Measurements from ENCODE around the gene SLC9C1. TPM values are rescaled to one million over a fixed set of nuclear protein-coding genes. Genes with fewer than 3 reads are reported as not detected.
A peak's percentile ranks its signal among the peaks of the same experiment; 100 is the strongest.

Gene SLC9C1
- total RNA-seq, 8 experiments from 2014 or later: 0.05 to 0.27 TPM; not detected in 6

DNA sequence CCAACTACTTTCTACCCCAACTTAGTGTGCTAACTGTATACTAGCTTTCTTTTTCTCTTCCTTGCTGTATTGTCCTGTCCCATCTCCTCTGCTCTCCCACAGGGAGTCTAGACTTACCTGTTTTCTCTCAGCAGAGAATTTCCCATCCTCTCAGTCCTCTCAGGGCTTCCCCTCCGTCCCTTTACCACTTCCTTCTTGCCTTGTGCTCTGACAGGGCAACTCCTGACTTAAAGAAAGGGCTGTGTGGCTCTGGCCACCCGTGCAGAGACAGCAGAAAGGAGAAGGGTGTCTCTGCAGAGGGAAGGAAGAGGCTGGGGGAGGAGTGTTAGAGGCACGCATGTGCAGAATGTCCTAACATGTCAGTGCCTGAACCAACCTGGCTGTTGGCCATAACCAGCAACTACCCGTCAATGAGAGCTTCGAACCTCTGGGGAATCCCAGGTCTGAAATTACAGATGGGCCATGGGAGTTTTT lies 161.0 kb downstream of the SLC9C1 start, which contains the start of gene GCSAM:
Gene GCSAM (minus strand): TSS at position 274 of the 474 bp plus-strand sequence. CDS start 128 bp downstream, at position 146.
- in situ Hi-C loops (cut with MboI; ENCODE audit: low pct_unique_long_range_greater_than_20kb in 2 of 9, low sequenced_read_pairs in 9 of 9, unreplicated experiment in 9 of 9): loop anchor here in 3 of 9 experiments (10.0 to 25.0 kb wide), 2 partner anchors 162 to 379 kb away; partner anchors contain the start of gene SLC9C1 (in 1 of the 3)
- no peak within 1 kb of the TSS for H3K4me3 ChIP-seq
- H3K27ac ChIP-seq: no peak within 1 kb of the TSS
- WGBS, 10 experiments: 20 to 100% (median 74%) methylated on average over 1 to 5 of the region's 5 CpGs; no CpG with 5 or more reads in 2 of the 10 experiments
- no peak for ATAC-seq (replicated peaks in 6 of 8)
- H3K4me1 ChIP-seq (replicated peaks in 1 of 2): peaks cover 0 to 16% of the 10 kb centered on the region in 2 donors

DNA sequence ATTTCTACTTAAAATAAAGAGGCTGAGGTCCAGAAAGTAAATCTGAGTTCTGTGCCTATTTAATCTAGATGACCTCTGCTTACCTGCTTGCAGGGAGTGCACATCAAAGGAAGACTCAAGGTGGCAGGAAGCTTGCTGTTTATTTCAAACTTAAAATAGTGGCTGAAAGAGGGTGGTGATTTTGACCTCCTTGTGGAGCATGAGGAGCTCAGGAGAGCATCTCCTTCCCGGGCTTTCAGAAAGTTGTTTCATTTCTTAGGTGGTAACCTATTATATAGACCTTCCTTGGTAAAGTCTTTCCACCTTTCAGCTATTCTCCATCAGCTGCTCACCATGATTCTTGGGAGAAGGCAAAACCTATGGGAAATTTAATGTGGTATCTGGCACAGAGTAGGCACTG lies 161.5 kb downstream of the SLC9C1 start:
- peaks cover 4 to 16% of the 10 kb centered on the region in 2 donors for H3K4me1 ChIP-seq (replicated peaks in 1 of 2)
- in situ Hi-C loops (cut with MboI; ENCODE audit: low pct_unique_long_range_greater_than_20kb in 2 of 9, low sequenced_read_pairs in 9 of 9, unreplicated experiment in 9 of 9): loop anchor here in 3 of 9 experiments (10.0 to 25.0 kb wide), 2 partner anchors 162 to 380 kb away; partner anchors contain the start of gene SLC9C1 (in 1 of the 3)
- no peak overlapping the region for H3K4me3 ChIP-seq
- 91 to 100% (median 100%) methylated on average over 1 of the region's 1 CpG; no CpG with 5 or more reads in 7 of the 10 experiments for WGBS, 10 experiments
- no peak overlapping the region for H3K27ac ChIP-seq
- no peak for ATAC-seq (replicated peaks in 6 of 8)

- no peak for ATAC-seq (replicated peaks in 6 of 8)
- in situ Hi-C loops (cut with MboI; ENCODE audit: low pct_unique_long_range_greater_than_20kb in 2 of 9, low sequenced_read_pairs in 9 of 9, unreplicated experiment in 9 of 9): loop anchor here in 3 of 9 experiments (10.0 to 25.0 kb wide), 2 partner anchors 163 to 380 kb away; partner anchors contain the start of gene SLC9C1 (in 1 of the 3)
- 33 to 100% (median 91%) methylated on average over 1 to 3 of the region's 3 CpGs; no CpG with 5 or more reads in 2 of the 10 experiments for WGBS, 10 experiments
Measured at GRCh38 chr3:112132088-112132487, 161.9 kb downstream of the SLC9C1 start.

DNA sequence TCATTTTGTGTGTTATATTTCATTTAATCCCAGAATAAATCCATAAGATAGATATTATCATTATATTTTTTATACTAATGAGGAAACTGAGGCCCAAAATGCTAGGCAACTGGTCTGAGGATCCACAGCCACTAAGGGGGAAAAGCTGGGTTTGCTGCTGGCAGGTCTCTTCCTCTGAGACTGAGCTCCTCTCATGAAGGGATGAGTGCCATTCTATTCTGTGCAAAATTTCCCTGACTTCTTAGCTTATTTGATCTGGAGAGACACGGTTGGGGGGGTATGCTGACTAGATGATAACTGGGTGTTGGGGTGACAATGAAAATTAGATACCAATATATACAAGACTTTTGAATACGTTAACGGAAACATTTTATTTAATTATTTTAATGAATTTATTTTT lies 162.9 kb downstream of the SLC9C1 start:
- Histone ChIP-seq H3K4me3 (no peak overlapping the region), H3K4me1 (replicated peaks in 1 of 2) (peaks cover 14 to 17% of the 10 kb centered on the region in 2 donors), H3K27ac (no peak overlapping the region)
- in situ Hi-C loops (cut with MboI; ENCODE audit: low pct_unique_long_range_greater_than_20kb in 2 of 9, low sequenced_read_pairs in 9 of 9, unreplicated experiment in 9 of 9): loop anchor here in 3 of 9 experiments (10.0 to 25.0 kb wide), 2 partner anchors 164 to 381 kb away; partner anchors contain the start of gene SLC9C1 (in 1 of the 3)
- 67 to 100% (median 89%) methylated on average over 1 to 3 of the region's 3 CpGs; no CpG with 5 or more reads in 2 of the 10 experiments for WGBS, 10 experiments
- no peak for ATAC-seq (replicated peaks in 6 of 8)

More at GRCh38 chr3:112132088-112132487, 161.9 kb downstream of the SLC9C1 start:
- no peak overlapping the region for H3K27ac ChIP-seq
- no peak overlapping the region for H3K4me3 ChIP-seq
- H3K4me1 ChIP-seq (replicated peaks in 1 of 2): peaks cover 7 to 15% of the 10 kb centered on the region in 2 donors

DNA sequence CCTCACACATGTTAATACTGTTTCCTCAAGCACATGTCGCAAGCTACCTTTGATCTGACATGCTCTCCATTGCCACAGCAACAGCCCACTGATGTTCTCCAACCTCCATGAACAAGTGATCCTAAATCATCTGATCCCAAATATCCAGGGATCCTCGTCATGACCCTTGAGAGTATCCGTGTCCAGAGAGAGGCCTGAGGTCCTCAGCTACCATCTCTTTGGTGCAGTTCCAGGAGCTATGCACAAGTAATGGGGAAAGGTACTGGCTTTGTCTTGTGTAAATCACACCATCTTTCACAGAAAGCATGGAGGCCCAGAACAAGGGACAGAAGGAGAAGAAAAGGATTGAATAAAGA lies 163.4 kb downstream of the SLC9C1 start:
- 45 to 100% (median 84%) methylated on average over 1 to 3 of the region's 3 CpGs; no CpG with 5 or more reads in 2 of the 10 experiments for WGBS, 10 experiments
- in situ Hi-C loops (cut with MboI; ENCODE audit: low pct_unique_long_range_greater_than_20kb in 2 of 9, low sequenced_read_pairs in 9 of 9, unreplicated experiment in 9 of 9): loop anchor here in 3 of 9 experiments (10.0 to 25.0 kb wide), 2 partner anchors 164 to 382 kb away; partner anchors contain the start of gene SLC9C1 (in 1 of the 3)
- Histone ChIP-seq H3K4me3 (no peak overlapping the region), H3K4me1 (replicated peaks in 1 of 2) (peaks cover 18 to 22% of the 10 kb centered on the region in 2 donors), H3K27ac (no peak overlapping the region)
- no peak for ATAC-seq (replicated peaks in 6 of 8)

DNA sequence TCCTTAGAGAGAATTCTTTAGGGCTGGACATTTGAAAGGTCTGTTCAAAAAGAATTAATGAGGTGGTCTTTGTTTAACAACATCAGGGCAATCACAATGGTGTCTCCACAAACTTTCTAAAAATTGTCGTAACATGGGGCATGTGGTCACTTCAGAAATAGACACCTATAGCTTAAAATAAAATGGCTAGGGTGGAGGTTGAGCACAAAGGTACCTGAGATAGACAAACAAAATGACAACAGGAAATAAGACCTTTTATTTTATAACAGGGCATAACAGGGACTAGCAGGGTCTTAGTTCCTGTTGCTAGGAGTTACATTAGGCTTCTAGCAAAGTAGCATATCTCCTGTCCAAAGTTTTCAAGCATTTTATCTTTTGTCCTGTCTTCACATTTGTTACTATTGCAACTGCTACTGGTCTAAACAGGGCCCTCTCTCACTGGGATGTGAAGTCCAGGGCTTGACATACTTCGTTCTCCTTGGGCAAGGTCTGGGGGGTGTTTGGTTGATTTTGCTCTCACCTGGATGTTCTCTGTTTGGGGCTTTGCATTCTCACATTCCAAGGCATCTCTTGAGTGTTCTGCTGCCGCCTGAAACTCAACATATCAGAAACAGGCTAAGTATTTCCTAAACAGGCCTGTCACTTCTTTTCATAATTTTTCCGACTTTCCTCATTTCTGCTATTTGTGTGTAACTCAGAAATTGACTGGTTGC lies 163.9 kb downstream of the SLC9C1 start:
- in situ Hi-C loops (cut with MboI; ENCODE audit: low pct_unique_long_range_greater_than_20kb in 2 of 9, low sequenced_read_pairs in 9 of 9, unreplicated experiment in 9 of 9): loop anchor here in 3 of 9 experiments (10.0 to 25.0 kb wide), 2 partner anchors 165 to 382 kb away; partner anchors contain the start of gene SLC9C1 (in 1 of the 3)
- H3K4me1 ChIP-seq (replicated peaks in 1 of 2): peaks cover 24 to 27% of the 10 kb centered on the region in 2 donors
- H3K4me3 ChIP-seq: no peak overlapping the region
- no peak overlapping the region for H3K27ac ChIP-seq
- 51 to 100% (median 88%) methylated on average over 1 to 4 of the region's 4 CpGs; no CpG with 5 or more reads in 2 of the 10 experiments for WGBS, 10 experiments
- no peak for ATAC-seq (replicated peaks in 6 of 8)

- ATAC-seq (replicated peaks in 6 of 8): peak in 5 of 8 experiments; percentile 33 to 55 (median 52)
- WGBS, 10 experiments: 48 to 80% (median 74%) methylated on average over 1 to 7 of the region's 7 CpGs
Measured at GRCh38 chr3:112128843-112129727, 164.9 kb downstream of the SLC9C1 start.

DNA sequence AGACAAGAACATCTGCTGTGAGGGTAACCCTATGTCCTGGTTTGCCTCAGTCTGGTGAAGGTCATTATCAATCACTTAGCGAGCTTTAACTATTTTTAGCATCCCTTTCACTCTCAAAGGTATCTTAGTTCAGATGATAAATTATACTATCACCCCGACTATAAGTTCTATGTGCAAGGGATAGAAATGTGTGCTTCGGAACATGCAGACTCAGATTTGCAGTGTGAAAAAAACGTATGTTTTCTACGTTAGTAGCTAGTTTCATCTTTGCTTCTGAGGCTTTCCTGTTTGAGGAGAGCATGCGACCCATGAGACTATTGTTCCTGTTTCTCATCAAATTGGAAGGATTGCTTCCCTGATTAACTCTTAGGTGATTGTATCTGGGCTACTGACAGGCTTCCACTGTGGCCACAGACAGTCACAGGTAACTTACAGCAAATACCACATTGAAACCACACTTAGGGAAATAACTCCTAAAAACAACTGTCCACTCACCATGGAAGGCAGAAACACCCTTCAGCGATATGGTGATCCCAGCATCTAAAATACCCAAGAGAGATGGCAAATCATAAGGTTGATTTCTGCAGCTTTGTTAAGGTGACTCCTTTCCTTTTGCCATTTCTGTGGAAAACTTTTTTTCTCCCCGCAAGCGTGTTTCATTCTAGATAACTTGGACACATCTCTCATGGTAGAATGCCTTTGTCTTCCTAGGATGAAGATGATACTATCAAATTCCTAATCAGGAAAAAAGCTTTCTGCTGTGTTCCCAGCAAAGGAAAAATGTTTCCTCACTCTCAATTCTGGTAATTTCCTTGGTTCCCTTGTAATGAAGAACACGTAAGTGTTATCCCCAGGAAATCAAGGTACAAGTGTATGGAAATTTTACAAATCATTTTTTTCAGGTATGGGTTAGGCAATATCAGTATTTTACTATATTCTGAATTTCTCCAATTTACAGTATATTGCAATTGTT lies 166.2 kb downstream of the SLC9C1 start:
- Histone ChIP-seq H3K4me3 (no peak overlapping the region), H3K4me1 (replicated peaks in 1 of 2) (peaks cover 27 to 34% of the 10 kb centered on the region in 2 donors), H3K27ac (no peak overlapping the region)
- ATAC-seq (replicated peaks in 6 of 8): peak in 3 of 8 experiments; percentile 15 to 66 (median 61)
- 72 to 100% (median 83%) methylated on average over 1 to 10 of the region's 10 CpGs; no CpG with 5 or more reads in 1 of the 10 experiments for WGBS, 10 experiments
- in situ Hi-C loops (cut with MboI; ENCODE audit: low pct_unique_long_range_greater_than_20kb in 2 of 9, low sequenced_read_pairs in 9 of 9, unreplicated experiment in 9 of 9): loop anchor here in 3 of 9 experiments (25.0 kb wide), 1 partner anchor 384 kb away; no protein-coding TSS in a partner anchor

More at GRCh38 chr3:112128843-112129727, 164.9 kb downstream of the SLC9C1 start:
- peaks cover 27 to 34% of the 10 kb centered on the region in 2 donors for H3K4me1 ChIP-seq (replicated peaks in 1 of 2)
- H3K27ac ChIP-seq: no peak overlapping the region
- H3K4me3 ChIP-seq: no peak overlapping the region
- in situ Hi-C loops (cut with MboI; ENCODE audit: low pct_unique_long_range_greater_than_20kb in 2 of 9, low sequenced_read_pairs in 9 of 9, unreplicated experiment in 9 of 9): loop anchor here in 3 of 9 experiments (25.0 kb wide), 1 partner anchor 383 kb away; no protein-coding TSS in a partner anchor

- peaks cover 27 to 34% of the 10 kb centered on the region in 2 donors for H3K4me1 ChIP-seq (replicated peaks in 1 of 2)
- ATAC-seq (replicated peaks in 6 of 8): peak in 5 of 8 experiments; percentile 25 to 84 (median 75)
- 43 to 86% (median 57%) methylated on average over 1 of the region's 1 CpG; no CpG with 5 or more reads in 5 of the 10 experiments for WGBS, 10 experiments
- in situ Hi-C loops (cut with MboI; ENCODE audit: low pct_unique_long_range_greater_than_20kb in 2 of 9, low sequenced_read_pairs in 9 of 9, unreplicated experiment in 9 of 9): loop anchor here in 3 of 9 experiments (25.0 kb wide), 1 partner anchor 386 kb away; no protein-coding TSS in a partner anchor
- no peak overlapping the region for H3K4me3 ChIP-seq
- no peak overlapping the region for H3K27ac ChIP-seq
Measured at GRCh38 chr3:112126511-112126911, 167.5 kb downstream of the SLC9C1 start.

DNA sequence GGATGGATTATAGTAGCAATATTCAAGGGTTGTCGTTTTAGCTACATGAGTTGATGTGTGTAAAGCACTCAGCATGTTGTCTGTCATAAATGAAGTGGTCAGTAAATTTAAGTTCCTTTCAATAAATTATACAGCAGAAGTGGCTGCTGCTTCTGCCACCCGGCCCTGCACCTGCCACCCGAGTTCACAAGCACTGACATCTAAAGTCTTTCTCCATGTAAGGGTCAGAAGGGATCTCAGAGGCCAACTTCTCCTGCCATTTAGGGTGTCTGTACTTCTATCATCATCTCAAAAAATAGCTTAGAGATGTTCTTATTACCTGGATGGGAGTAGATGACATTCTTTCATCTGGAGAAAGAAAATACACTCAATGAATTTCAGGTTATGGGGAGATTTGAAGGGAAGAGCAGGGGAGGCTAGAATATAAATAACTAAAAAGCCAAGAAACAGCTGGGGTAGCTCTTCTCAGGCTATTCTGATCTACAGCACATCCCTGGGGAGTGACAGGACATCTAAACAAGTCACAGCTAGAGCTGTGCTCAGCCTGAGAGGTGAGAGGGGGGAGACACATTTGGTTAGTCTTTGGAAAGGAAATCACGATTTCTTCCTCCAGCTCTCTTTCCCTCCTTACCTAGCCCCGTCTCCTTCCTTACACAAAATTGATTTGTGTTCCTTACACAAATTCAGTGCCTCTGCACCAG lies 169.0 kb downstream of the SLC9C1 start:
- H3K4me1 ChIP-seq (replicated peaks in 1 of 2): peaks cover 27 to 34% of the 10 kb centered on the region in 2 donors
- WGBS, 10 experiments: 47 to 100% (median 80%) methylated on average over 1 to 3 of the region's 5 CpGs; no CpG with 5 or more reads in 2 of the 10 experiments
- no peak overlapping the region for H3K4me3 ChIP-seq
- no peak overlapping the region for H3K27ac ChIP-seq
- ATAC-seq (replicated peaks in 6 of 8): peak in 3 of 8 experiments; percentile 32 to 53 (median 44)
- in situ Hi-C loops (cut with MboI; ENCODE audit: low pct_unique_long_range_greater_than_20kb in 2 of 9, low sequenced_read_pairs in 9 of 9, unreplicated experiment in 9 of 9): loop anchor here in 5 of 9 experiments (25.0 kb wide), 2 partner anchors 387 to 412 kb away; no protein-coding TSS in a partner anchor
